ENCODE data around the gene NOL8. TPM values are rescaled to one million over a fixed set of nuclear protein-coding genes. Genes with fewer than 3 reads are reported as not detected.

Gene NOL8
- total RNA-seq, 1 experiment from 2014 or later: 30.6 TPM

DNA sequence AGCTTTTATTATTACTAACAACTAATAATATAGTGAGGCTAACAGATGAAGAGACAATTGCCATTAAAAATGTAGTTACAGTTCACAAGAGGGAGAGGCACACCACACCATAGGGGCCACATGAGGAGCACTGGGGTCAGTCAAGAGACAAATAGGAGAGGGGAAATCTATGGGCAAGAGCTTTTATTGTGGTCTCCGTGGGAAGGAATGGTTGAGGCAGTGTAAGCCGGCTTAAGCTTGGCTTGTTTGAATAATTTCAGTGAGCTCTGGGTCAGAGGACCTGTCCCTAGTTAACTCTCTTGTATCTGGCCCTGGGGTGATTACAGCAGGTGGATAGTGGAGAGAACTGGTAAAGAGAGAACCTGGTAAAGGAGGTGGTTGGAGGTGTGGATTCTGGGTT is 43.9 kb upstream of the NOL8 start:
- TF ChIP-seq, protein P1, sequence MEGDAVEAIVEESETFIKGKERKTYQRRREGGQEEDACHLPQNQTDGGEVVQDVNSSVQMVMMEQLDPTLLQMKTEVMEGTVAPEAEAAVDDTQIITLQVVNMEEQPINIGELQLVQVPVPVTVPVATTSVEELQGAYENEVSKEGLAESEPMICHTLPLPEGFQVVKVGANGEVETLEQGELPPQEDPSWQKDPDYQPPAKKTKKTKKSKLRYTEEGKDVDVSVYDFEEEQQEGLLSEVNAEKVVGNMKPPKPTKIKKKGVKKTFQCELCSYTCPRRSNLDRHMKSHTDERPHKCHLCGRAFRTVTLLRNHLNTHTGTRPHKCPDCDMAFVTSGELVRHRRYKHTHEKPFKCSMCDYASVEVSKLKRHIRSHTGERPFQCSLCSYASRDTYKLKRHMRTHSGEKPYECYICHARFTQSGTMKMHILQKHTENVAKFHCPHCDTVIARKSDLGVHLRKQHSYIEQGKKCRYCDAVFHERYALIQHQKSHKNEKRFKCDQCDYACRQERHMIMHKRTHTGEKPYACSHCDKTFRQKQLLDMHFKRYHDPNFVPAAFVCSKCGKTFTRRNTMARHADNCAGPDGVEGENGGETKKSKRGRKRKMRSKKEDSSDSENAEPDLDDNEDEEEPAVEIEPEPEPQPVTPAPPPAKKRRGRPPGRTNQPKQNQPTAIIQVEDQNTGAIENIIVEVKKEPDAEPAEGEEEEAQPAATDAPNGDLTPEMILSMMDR (IDR thresholded peaks at IDR 0.05): no peak
- TF ChIP-seq TCF7L2 (IDR thresholded peaks at IDR 0.05; ENCODE audit: low read depth, low read length) (no peak), SIN3A (IDR thresholded peaks at IDR 0.05; ENCODE audit: borderline replicate concordance, insufficient read depth, low read depth, low read length) (no peak), POLR2AphosphoS5 (IDR thresholded peaks at IDR 0.05; ENCODE audit: low read depth, low read length) (no peak)
- TF ChIP-seq, protein P2, sequence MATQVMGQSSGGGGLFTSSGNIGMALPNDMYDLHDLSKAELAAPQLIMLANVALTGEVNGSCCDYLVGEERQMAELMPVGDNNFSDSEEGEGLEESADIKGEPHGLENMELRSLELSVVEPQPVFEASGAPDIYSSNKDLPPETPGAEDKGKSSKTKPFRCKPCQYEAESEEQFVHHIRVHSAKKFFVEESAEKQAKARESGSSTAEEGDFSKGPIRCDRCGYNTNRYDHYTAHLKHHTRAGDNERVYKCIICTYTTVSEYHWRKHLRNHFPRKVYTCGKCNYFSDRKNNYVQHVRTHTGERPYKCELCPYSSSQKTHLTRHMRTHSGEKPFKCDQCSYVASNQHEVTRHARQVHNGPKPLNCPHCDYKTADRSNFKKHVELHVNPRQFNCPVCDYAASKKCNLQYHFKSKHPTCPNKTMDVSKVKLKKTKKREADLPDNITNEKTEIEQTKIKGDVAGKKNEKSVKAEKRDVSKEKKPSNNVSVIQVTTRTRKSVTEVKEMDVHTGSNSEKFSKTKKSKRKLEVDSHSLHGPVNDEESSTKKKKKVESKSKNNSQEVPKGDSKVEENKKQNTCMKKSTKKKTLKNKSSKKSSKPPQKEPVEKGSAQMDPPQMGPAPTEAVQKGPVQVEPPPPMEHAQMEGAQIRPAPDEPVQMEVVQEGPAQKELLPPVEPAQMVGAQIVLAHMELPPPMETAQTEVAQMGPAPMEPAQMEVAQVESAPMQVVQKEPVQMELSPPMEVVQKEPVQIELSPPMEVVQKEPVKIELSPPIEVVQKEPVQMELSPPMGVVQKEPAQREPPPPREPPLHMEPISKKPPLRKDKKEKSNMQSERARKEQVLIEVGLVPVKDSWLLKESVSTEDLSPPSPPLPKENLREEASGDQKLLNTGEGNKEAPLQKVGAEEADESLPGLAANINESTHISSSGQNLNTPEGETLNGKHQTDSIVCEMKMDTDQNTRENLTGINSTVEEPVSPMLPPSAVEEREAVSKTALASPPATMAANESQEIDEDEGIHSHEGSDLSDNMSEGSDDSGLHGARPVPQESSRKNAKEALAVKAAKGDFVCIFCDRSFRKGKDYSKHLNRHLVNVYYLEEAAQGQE (IDR thresholded peaks at IDR 0.05; ENCODE audit: insufficient read depth in 1 of 2, low read depth in 2 of 2, low read length in 1 of 2): no peak
- BruUV-seq (replicated peaks): no TSS peak
- ATAC-seq (no peak), DNase-seq (ENCODE audit: low read depth, low spot score) (no peak)
- Histone ChIP-seq H3K27ac (ENCODE audit: low read length) (no peak overlapping the region), H3K4me3 (ENCODE audit: low read depth in 2 of 2, low read length in 2 of 2) (no peak overlapping the region), H3K27me3 (ENCODE audit: control insufficient read depth, insufficient read depth, low read length) (no peaks in the 10 kb centered on the region), H3K4me1 (ENCODE audit: control insufficient read depth, insufficient read depth, low read length) (no peaks in the 10 kb centered on the region), H3K9me3 (ENCODE audit: control insufficient read depth, insufficient read depth, low read depth, low read length) (peaks cover 2% of the 10 kb centered on the region; the same call in 1 of the 2 replicates), H3K36me3 (ENCODE audit: control insufficient read depth, insufficient read depth, low read length) (no peaks in the 10 kb centered on the region)
- CTCF ChIA-PET: no interaction called here
- intact Hi-C loops (cut with micrococcal nuclease; ENCODE audit: unreplicated experiment) (no loop called here), in situ Hi-C loops (cut with HindIII; ENCODE audit: low pct_unique_long_range_greater_than_20kb, low sequenced_read_pairs) (no loop called here)
- POLR2A ChIA-PET: no interaction called here

DNA sequence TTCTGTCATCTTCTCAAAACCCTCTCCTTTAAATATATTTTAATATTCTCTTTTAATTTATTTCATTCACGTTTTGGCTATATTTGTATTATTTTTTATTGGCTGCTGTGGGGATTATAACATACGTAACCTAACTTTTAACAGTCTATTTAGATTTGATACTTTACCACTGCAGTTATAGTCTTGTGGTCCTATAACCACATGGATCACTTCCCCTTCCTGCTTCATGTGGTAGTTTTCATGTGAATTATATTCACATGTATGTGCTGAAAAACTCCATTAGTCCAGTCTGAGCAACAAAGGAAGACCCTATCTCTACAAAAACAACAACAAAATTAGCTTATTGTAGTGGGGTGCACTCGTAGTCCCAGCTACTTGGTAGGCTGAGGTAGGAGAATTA is 34.9 kb upstream of the NOL8 start:
- Histone ChIP-seq H3K4me1 (ENCODE audit: control insufficient read depth, insufficient read depth, low read length) (no peaks in the 10 kb centered on the region), H3K9me3 (ENCODE audit: control insufficient read depth, insufficient read depth, low read depth, low read length) (no peaks in the 10 kb centered on the region), H3K27me3 (ENCODE audit: control insufficient read depth, insufficient read depth, low read length) (no peaks in the 10 kb centered on the region), H3K4me3 (ENCODE audit: low read depth in 2 of 2, low read length in 2 of 2) (no peak overlapping the region), H3K27ac (ENCODE audit: low read length) (no peak overlapping the region), H3K36me3 (ENCODE audit: control insufficient read depth, insufficient read depth, low read length) (no peaks in the 10 kb centered on the region)
- no TSS peak for BruUV-seq (replicated peaks)
- no peak for TF ChIP-seq TCF7L2 (IDR thresholded peaks at IDR 0.05; ENCODE audit: low read depth, low read length)
- TF ChIP-seq, protein P1 (IDR thresholded peaks at IDR 0.05): no peak
- TF ChIP-seq SIN3A (IDR thresholded peaks at IDR 0.05; ENCODE audit: borderline replicate concordance, insufficient read depth, low read depth, low read length): no peak
- TF ChIP-seq, protein P2 (IDR thresholded peaks at IDR 0.05; ENCODE audit: insufficient read depth in 1 of 2, low read depth in 2 of 2, low read length in 1 of 2): no peak
- no peak for TF ChIP-seq POLR2AphosphoS5 (IDR thresholded peaks at IDR 0.05; ENCODE audit: low read depth, low read length)
- ATAC-seq (no peak), DNase-seq (ENCODE audit: low read depth, low spot score) (no peak)
- CTCF ChIA-PET: no interaction called here
- POLR2A ChIA-PET: no interaction called here
- in situ Hi-C loops (cut with HindIII; ENCODE audit: low pct_unique_long_range_greater_than_20kb, low sequenced_read_pairs): no loop called here
- intact Hi-C loops (cut with micrococcal nuclease; ENCODE audit: unreplicated experiment): no loop called here

Measured in Panc1 (cell line).